ENCODE results near the gene DHRS3. TPM values are rescaled to one million over a fixed set of nuclear protein-coding genes. Genes with fewer than 3 reads are reported as not detected.
"Not testable (repeated sequence)": the region's sequence is repeated elsewhere in the genome, so short reads cannot be mapped to it uniquely, and the experiment has no call there.

DHRS3 gene
- total and polyA plus RNA-seq, 8 donors = 47.7 to 98.6 (median 62.0) TPM

- no peak for TF ChIP-seq CTCF (IDR thresholded peaks at IDR 0.05)
These were observed 43.7 kb upstream of the DHRS3 start for GRCh38 chr1:12661606-12662219.

GRCh38 chr1:12658531-12659453 lies 40.8 kb upstream of the DHRS3 start:
- H3K27ac ChIP-seq = no peak overlapping the region
- ATAC-seq (peak; percentile 78 to 98 (median 96)), FAIRE-seq (no peak), DNase-seq (peak; percentile 52 to 82 (median 76))
- no peak overlapping the region for H3K4me3 ChIP-seq
- H3K4me1 ChIP-seq = no peaks in the 10 kb centered on the region
- peak; percentile 80 to 96 (median 86) for TF ChIP-seq CTCF (IDR thresholded peaks at IDR 0.05)
- WGBS, 2 donors = 35 to 37% methylated on average over 23 of the region's 23 CpGs
- H3K9me3 ChIP-seq = no peaks in the 10 kb centered on the region
- H3K36me3 ChIP-seq = no peaks in the 10 kb centered on the region
- H3K27me3 ChIP-seq = no peaks in the 10 kb centered on the region
- intact Hi-C loops (cut with DNase I) = loop anchor here in 1 of 3 donors (5.0 kb wide), 1 partner anchor 341 kb away; no protein-coding TSS in a partner anchor

More at GRCh38 chr1:12661606-12662219, 43.7 kb upstream of the DHRS3 start:
- 79 to 83% methylated on average over 6 of the region's 6 CpGs for whole genome bisulfite sequencing, 2 donors
- FAIRE-seq = no peak
- no peaks in the 10 kb centered on the region for H3K36me3 ChIP-seq
- no peak overlapping the region for H3K27ac ChIP-seq
- no peak for ATAC-seq
- no peaks in the 10 kb centered on the region for H3K9me3 ChIP-seq
- H3K4me3 ChIP-seq = no peak overlapping the region
- no peak for DNase-seq
- H3K27me3 ChIP-seq = no peaks in the 10 kb centered on the region
- no peaks in the 10 kb centered on the region for H3K4me1 ChIP-seq
- intact Hi-C loops (cut with DNase I) = loop anchor here in 1 of 3 donors (5.0 kb wide), 1 partner anchor 349 kb away; no protein-coding TSS in a partner anchor

GRCh38 chr1:12657885-12658512 lies 40.0 kb upstream of the DHRS3 start:
- not testable (repeated sequence) for H3K9me3 ChIP-seq, H3K27ac ChIP-seq, H3K36me3 ChIP-seq, DNase-seq, H3K4me3 ChIP-seq, H3K4me1 ChIP-seq, H3K27me3 ChIP-seq, FAIRE-seq, ATAC-seq
- intact Hi-C loops (cut with DNase I) = loop anchor here in 1 of 3 donors (5.0 kb wide), 1 partner anchor 341 kb away; no protein-coding TSS in a partner anchor
- 75 to 80% methylated on average over 9 of the region's 9 CpGs for WGBS, 2 donors

GRCh38 chr1:12657060-12657884 lies 39.3 kb upstream of the DHRS3 start:
- ATAC-seq = no peak
- intact Hi-C loops (cut with DNase I) = loop anchor here in 1 of 3 donors (5.0 kb wide), 1 partner anchor 340 kb away; no protein-coding TSS in a partner anchor
- FAIRE-seq = no peak
- WGBS, 2 donors = 82 to 93% methylated on average over 13 of the region's 13 CpGs
- TF ChIP-seq CTCF (IDR thresholded peaks at IDR 0.05) = no peak
- Histone ChIP-seq H3K4me1 (no peaks in the 10 kb centered on the region), H3K27ac (no peak overlapping the region), H3K9me3 (no peaks in the 10 kb centered on the region), H3K4me3 (no peak overlapping the region), H3K36me3 (no peaks in the 10 kb centered on the region), H3K27me3 (no peaks in the 10 kb centered on the region)
- DNase-seq = no peak
